ENCODE data around the gene THY1.
"Not testable (repeated sequence)": the region's sequence is repeated elsewhere in the genome, so short reads cannot be mapped to it uniquely, and the experiment has no call there.

The THY1 gene

GRCh38 chr11:119445379-119445778 lies 22.4 kb upstream of the THY1 start:
- DNase-seq: no peak

- no peak for DNase-seq
These were observed 18.9 kb upstream of the THY1 start for GRCh38 chr11:119441898-119442243.

DNA sequence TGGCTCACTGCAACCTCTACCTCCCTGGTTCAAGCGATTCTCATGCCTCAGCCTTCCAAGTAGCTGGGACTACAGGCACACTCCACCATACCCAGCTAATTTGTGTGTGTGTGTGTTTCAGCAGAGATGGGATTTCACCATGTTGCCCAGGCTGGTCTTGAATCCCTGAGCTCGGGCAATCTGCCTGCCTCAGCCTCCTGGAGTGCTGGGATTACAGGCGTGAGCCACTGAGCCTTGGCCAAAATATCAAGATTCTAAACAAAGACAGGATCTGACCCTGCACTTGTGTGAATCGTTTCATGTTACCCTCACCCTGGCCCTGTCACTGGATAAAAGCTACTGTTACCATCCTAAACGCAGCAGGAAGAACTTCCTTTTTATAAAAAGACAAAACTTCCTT lies 15.6 kb upstream of the THY1 start:
- DNase-seq: no peak

DNA sequence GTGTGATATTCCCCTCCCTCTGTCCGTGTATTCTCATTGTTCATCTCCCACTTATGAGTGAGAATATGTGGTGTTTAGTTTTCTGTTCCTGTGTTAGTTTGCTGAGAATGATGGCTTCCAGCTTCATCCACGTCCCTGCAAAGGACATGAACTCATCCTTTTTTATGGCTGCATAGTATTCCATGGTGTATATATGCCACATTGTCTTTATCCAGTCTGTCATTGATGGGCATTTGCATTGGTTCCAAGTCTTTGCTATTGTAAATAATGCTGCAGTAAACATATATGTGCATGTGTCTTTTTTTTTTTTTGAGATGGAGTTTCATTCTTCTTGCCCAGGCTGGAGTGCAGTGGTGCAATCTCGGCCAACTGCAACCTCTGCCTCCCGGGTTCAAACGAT lies 14.5 kb upstream of the THY1 start:
- DNase-seq: not testable (repeated sequence)

GRCh38 chr11:119436711-119437110 lies 13.7 kb upstream of the THY1 start:
- DNase-seq: no peak

DNA sequence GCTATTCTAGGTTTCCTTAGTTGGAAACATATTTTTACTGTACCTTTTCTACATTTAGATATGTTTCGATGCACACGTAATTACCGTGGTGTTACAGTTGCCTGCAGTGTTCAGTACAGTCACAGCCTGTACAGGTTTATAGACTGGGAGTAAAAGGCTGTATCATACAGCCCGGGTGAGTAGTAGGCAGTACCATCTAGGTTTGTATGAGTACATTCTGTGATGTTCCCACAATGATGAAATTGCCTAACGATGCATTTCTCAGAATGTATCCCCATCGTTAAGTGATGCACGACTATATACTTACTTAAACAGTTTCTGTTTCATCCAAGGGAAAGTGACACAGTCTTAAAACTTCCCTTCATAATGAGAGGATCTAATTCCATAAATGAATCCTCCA lies 13.1 kb upstream of the THY1 start:
- DNase-seq: no peak

- no peak for DNase-seq
These were observed 11.8 kb upstream of the THY1 start for GRCh38 chr11:119434591-119435330.

DNA sequence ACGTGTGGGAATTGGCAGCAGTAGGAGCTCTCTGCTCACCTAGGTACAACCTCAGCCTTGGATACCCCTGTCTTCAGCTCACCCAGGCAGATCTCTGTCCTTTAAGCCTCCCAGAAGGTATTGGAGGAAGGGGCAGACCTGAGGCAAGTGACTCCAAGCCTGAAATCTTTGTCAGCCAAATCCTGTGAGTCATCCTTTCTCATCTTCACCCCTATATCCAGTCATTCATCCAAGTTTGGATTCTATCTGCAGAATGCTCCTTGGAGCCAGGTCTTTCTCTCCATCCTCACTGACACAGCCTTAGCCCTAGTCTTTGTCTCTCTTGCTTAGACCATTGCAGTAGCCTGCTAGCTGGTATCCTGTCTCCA lies 10.4 kb upstream of the THY1 start:
- no peak for DNase-seq

DNA sequence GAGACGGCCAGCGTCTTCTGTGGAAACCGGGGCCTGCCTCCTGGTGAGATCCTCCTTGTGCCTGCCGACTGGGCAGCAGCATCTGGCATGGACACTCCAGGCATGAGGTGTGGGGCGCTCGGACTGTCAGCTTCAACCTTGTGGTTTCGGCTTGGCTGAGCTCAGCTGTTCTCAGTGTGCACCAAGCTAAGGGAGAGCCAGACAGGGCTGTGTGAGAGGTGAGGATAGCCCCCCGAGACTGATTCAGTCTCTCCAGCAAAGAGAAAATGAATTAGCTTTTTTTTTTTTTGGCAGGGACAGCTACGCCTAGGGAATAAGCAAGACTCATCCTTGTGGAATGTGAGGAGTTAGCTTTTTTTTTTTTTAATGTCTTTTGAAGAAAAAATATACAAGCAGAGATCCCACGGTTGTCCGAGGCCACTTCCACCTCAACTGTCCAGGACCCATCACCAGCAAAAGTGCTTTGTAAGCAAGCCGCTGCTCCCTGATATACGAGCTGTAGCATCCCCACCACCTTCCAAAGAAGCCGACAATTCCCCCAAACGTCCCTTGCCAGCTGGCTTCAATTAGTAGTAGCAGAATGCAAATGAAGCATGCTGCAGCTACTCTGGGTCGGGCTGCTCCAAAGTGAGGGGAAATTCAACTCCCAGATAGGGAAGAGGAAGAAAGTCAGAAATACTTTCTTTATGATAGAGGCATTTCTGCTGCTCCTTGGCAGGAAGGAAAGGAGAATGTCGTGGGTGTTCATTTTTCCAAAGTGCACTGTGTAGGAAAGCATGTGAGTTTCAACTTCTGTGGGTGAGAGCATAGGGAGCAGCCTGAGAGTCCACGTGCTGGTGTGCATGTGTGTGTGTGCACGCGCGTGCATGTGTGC lies 9.7 kb upstream of the THY1 start:
- DNase-seq: peak; percentile 79

DNA sequence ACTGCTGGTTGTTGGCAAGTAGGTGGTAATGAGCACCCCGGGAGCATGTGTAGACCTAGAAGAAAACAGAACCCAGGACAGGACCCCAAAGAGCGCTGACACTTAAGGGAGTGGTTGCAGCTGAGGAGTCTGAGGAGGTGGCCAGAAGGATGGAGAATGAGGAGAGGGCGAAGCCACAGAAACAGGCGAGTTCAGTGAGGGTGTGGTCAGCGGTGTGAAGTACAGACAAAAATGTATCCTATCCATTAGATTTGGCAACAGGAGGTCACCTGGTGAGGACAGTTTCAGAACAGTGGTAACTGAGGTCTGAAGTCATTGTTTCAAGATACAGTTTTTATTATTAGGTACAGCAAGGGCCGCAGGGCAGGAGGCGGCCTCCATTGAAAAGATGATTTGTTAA lies 8.6 kb upstream of the THY1 start:
- no peak for DNase-seq

GRCh38 chr11:119427279-119427678 lies 4.3 kb upstream of the THY1 start:
- no peak for DNase-seq

- DNase-seq: no peak
These were observed 3.2 kb upstream of the THY1 start for GRCh38 chr11:119426142-119426541.

DNA sequence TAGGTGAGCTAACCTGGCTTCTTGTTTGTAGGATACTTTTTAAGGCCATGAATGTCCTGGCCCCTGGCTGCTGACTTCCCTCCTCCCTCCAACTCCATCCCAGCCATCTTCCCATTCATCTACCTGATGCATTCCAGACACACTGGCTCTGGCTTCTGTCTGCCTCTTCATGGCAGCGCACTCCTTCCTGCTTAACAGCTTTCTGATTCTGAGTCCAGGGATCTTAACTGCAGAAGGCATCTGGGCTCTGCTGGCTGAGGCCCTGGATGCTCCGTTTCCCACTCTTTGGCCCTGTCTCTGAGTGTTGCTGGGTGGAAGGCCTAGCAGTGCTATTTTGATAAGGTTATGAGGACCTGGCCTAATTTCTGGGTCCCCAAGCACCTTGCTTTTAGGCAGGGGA lies 1.8 kb upstream of the THY1 start:
- DNase-seq: no peak

- DNase-seq: no peak
These were observed 1.3 kb upstream of the THY1 start for GRCh38 chr11:119424276-119424675.

GRCh38 chr11:119423509-119424254 lies 710 bp upstream of the THY1 start:
- DNase-seq: no peak

- peak; percentile 81 for DNase-seq
These were observed 797 bp downstream of the THY1 start for GRCh38 chr11:119421941-119422808.

- no peak for DNase-seq
These were observed 1.6 kb downstream of the THY1 start for GRCh38 chr11:119421351-119421750.

GRCh38 chr11:119420631-119421030 lies 2.3 kb downstream of the THY1 start:
- no peak for DNase-seq

GRCh38 chr11:119419834-119420492 lies 3.0 kb downstream of the THY1 start:
- no peak for DNase-seq

- DNase-seq: no peak
These were observed 3.7 kb downstream of the THY1 start for GRCh38 chr11:119419246-119419645.

GRCh38 chr11:119418759-119419158 lies 4.2 kb downstream of the THY1 start:
- DNase-seq: no peak

Data from NCI-H526 treated with DMSO at 0.1 percent for 48 hours (cell line).